Measurements from ENCODE around the gene AGFG2. TPM values are rescaled to one million over a fixed set of nuclear protein-coding genes. Genes with fewer than 3 reads are reported as not detected.

The AGFG2 gene
- total RNA-seq, 1 donor from 2014 or later, result 30.0 TPM

DNA sequence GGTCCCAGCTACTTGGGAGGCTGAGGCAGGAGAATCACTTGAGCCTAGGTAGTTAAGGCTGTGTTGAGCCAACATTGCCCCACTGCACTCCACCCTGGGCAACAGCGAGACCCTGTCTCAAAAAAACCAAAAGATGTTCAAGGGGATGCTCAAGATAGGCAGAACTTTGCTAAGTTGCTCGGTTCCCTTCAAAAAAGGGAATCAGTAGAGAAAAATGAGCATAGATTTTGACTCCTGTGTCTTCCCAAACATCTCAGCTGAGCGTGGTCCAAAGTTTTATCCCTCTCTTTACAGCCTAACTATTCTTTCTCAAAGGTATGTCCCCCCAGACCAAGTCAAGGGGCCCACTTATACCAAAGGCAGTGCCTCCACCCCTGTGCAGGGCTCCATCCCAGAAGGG is 14.0 kb downstream of the AGFG2 start:
- TF ChIP-seq, protein P1, sequence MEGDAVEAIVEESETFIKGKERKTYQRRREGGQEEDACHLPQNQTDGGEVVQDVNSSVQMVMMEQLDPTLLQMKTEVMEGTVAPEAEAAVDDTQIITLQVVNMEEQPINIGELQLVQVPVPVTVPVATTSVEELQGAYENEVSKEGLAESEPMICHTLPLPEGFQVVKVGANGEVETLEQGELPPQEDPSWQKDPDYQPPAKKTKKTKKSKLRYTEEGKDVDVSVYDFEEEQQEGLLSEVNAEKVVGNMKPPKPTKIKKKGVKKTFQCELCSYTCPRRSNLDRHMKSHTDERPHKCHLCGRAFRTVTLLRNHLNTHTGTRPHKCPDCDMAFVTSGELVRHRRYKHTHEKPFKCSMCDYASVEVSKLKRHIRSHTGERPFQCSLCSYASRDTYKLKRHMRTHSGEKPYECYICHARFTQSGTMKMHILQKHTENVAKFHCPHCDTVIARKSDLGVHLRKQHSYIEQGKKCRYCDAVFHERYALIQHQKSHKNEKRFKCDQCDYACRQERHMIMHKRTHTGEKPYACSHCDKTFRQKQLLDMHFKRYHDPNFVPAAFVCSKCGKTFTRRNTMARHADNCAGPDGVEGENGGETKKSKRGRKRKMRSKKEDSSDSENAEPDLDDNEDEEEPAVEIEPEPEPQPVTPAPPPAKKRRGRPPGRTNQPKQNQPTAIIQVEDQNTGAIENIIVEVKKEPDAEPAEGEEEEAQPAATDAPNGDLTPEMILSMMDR (IDR thresholded peaks at IDR 0.05), result no peak
- Histone ChIP-seq H3K4me3 (no peak overlapping the region), H3K4me1 (peaks cover 4 to 7% of the 10 kb centered on the region in 2 donors), H3K36me3 (peaks cover 43 to 65% of the 10 kb centered on the region in 2 donors), H3K9me3 (no peaks in the 10 kb centered on the region), H3K27ac (no peak overlapping the region), H3K27me3 (no peaks in the 10 kb centered on the region)
- intact Hi-C loops (cut with DNase I), result no loop called here
- DNase-seq (ENCODE audit: low spot score in 2 of 2), result no peak

DNA sequence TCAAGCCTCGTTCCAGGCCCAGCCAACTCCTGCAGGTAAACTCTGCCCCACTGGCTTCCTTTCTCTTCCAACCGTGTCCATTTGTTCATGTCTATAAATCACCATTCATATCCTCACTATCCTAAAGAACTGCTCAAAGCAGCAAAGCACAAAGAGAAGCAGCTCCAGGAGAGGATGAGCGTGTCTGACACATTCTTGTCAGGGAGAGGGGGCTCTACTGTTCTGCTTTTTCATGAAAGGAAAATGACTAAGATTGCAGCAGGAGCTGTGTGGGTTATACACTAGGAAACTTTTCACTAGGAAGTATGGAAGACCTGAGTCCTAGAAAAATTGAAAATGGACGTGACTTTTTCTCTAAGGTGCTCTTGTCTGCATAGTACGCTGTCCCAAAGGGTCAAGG is 16.7 kb downstream of the AGFG2 start:
- TF ChIP-seq, protein P1 (IDR thresholded peaks at IDR 0.05), result no peak
- Histone ChIP-seq H3K4me1 (no peaks in the 10 kb centered on the region), H3K36me3 (peaks cover 46 to 53% of the 10 kb centered on the region in 2 donors), H3K4me3 (no peak overlapping the region), H3K27ac (no peak overlapping the region), H3K27me3 (no peaks in the 10 kb centered on the region), H3K9me3 (no peaks in the 10 kb centered on the region)
- no peak for DNase-seq (ENCODE audit: low spot score in 2 of 2)
- intact Hi-C loops (cut with DNase I), result no loop called here

DNA sequence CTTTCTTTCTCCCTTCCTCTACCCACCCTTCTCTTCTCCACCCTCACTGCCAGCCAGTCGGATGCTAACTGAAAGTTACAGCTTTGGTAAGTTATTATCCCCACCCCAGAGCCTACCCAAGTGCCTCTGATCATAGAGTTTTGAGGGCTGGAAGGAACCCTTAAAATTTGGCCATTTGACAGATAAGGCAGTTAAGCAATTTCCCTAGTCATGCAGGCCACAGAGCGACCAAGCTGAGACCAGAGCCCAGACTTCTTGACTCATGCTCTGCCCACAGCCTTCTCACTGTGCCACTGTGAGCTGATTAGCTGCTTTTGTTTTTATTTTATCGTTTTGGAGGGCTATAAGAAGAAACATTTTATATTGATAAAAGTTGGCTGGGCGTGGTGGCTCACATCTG is 17.5 kb downstream of the AGFG2 start:
- DNase-seq (ENCODE audit: low spot score in 2 of 2), result no peak
- Histone ChIP-seq H3K27me3 (no peaks in the 10 kb centered on the region), H3K36me3 (peaks cover 46 to 49% of the 10 kb centered on the region in 2 donors), H3K27ac (no peak overlapping the region), H3K9me3 (no peaks in the 10 kb centered on the region), H3K4me1 (no peaks in the 10 kb centered on the region), H3K4me3 (no peak overlapping the region)
- intact Hi-C loops (cut with DNase I), result no loop called here
- TF ChIP-seq, protein P1 (IDR thresholded peaks at IDR 0.05), result no peak

DNA sequence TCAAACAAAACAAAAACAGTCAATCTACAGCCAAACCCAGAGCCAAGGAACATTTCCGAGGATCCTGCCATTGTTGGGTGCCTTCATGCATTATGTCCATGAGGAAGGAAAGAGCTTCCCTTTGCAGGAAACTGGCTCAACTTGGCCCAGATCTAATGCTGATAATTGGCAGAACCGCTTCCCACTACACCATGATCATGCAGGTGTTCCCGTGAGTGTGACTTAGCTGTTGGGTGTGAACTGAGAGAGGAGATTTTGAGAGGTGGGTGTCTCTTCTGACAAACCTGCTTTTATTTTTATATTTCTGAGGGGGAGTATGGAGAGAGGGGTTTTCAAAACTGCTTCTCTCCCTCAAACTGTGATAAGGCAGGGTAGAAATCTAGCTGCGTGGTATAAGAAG is 20.1 kb downstream of the AGFG2 start:
- Histone ChIP-seq H3K27me3 (no peaks in the 10 kb centered on the region), H3K27ac (no peak overlapping the region), H3K36me3 (peaks cover 35 to 40% of the 10 kb centered on the region in 2 donors), H3K4me1 (no peaks in the 10 kb centered on the region), H3K9me3 (no peaks in the 10 kb centered on the region), H3K4me3 (no peak overlapping the region)
- intact Hi-C loops (cut with DNase I), result loop anchor here (2.0 kb wide), 2 partner anchors 20 to 90 kb away; partner anchors contain the start of gene AGFG2
- no peak for DNase-seq (ENCODE audit: low spot score in 2 of 2)
- TF ChIP-seq, protein P1 (IDR thresholded peaks at IDR 0.05), result no peak

DNA sequence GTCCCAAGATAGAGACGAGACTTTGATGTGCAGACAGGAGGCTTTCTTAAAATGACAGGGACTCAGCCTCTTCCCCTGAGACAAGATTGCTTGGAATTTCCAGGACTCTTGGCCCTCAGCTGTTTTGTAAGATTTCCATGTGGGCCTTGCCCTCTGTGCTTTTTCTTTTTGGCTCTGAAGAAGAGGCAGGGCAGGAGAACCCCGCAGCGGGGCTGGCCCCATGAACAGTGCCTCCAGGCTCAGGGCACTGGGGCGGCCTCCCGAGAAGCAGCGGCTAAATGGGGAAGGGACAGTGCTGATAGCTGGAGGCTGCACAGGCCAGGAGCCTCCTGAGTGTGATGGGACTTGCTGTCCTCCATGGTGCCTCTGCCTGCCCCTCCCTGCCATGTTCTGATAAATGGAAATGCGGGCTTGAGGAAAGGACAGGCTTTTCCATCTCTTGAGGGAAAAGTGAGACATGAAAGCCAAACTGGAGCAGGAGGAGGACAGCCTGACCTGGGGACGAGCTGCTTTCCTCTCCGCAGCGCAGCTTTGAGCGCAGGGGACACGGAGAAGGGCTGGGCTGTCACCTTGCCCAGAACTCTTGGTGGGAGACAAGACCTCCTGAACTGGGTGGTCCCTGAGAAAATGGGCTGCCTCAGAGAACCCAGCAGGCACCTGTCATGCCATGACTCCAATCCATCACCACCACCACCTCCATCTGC is 22.6 kb downstream of the AGFG2 start:
- intact Hi-C loops (cut with DNase I), result no loop called here
- H3K27ac ChIP-seq, result no peak overlapping the region
- H3K4me3 ChIP-seq, result no peak overlapping the region
- TF ChIP-seq, protein P1 (IDR thresholded peaks at IDR 0.05), result no peak
- H3K27me3 ChIP-seq, result no peaks in the 10 kb centered on the region
- H3K4me1 ChIP-seq, result no peaks in the 10 kb centered on the region
- no peaks in the 10 kb centered on the region for H3K9me3 ChIP-seq
- peaks cover 14 to 25% of the 10 kb centered on the region in 2 donors for H3K36me3 ChIP-seq
- no peak for DNase-seq (ENCODE audit: low spot score in 2 of 2)

All from ascending aorta (tissue), 2 donors.